Karpas-422 (cell line): ENCODE results near the gene PAFAH1B2. TPM values are rescaled to one million over a fixed set of nuclear protein-coding genes. Genes with fewer than 3 reads are reported as not detected.
"Not testable (repeated sequence)": the region's sequence is repeated elsewhere in the genome, so short reads cannot be mapped to it uniquely, and the experiment has no call there.

Experiments
- DNase-seq: peaks from one replicate; pipeline ENCODE4 v3.0.0-alpha.2; 2015
- H2AFZ ChIP-seq: fragments of 200-600 bp; sonication (generic); 2 replicates; pipeline ENCODE4 v1.6.1; 2014; ENCODE audit warnings: antibody characterized with exemption, low read length, mixed read lengths
- H3K27ac ChIP-seq: fragments of 200-600 bp; sonication (generic); 2 replicates; pipeline ENCODE4 v1.5.1; 2014; ENCODE audit warnings: mild to moderate bottlenecking, low read length, moderate library complexity
- H3K27me3 ChIP-seq: fragments of 200-600 bp; sonication (generic); 2 replicates; pipeline ENCODE4 v1.6.1; 2014; ENCODE audit warnings: low read length, mixed read lengths
- H3K36me3 ChIP-seq: fragments of 200-600 bp; sonication (generic); 2 replicates; pipeline ENCODE4 v1.6.1; 2014; ENCODE audit warnings: low read length, mixed read lengths; ENCODE audit not compliant: insufficient read depth
- H3K4me1 ChIP-seq: fragments of 200-600 bp; sonication (generic); 2 replicates; pipeline ENCODE4 v1.6.1; 2014; ENCODE audit warnings: mild to moderate bottlenecking, low read length, mixed read lengths
- H3K4me2 ChIP-seq: fragments of 200-600 bp; sonication (generic); 2 replicates; pipeline ENCODE4 v1.6.1; 2014; ENCODE audit warnings: low read length, low read depth, mild to moderate bottlenecking; ENCODE audit not compliant: poor library complexity, severe bottlenecking
- H3K4me3 ChIP-seq: fragments of 200-600 bp; sonication (generic); 2 replicates; pipeline ENCODE4 v1.5.1; 2014; ENCODE audit warnings: mild to moderate bottlenecking, antibody characterized with exemption, low read length, mixed read lengths
- H3K79me2 ChIP-seq: fragments of 200-600 bp; sonication (generic); 2 replicates; pipeline ENCODE4 v1.6.1; 2014; ENCODE audit warnings: mild to moderate bottlenecking, low read length, mixed read lengths
- H3K9ac ChIP-seq: fragments of 200-600 bp; sonication (generic); 2 replicates; pipeline ENCODE4 v1.6.0; 2014; ENCODE audit warnings: low read length
- H3K9me2 ChIP-seq: fragments of 200-600 bp; sonication (generic), shearing (Covaris generic); replicated peaks from 2 replicates; pipeline ENCODE4 v1.6.0; 2014; ENCODE audit warnings: mild to moderate bottlenecking, low read length, moderate library complexity; ENCODE audit not compliant: insufficient read depth
- H3K9me3 ChIP-seq: fragments of 300-700, 200-600 bp; sonication (generic); 2 replicates; pipeline ENCODE4 v1.6.1; 2014; ENCODE audit warnings: low read length, mixed read lengths
- H4K20me1 ChIP-seq: fragments of 200-600 bp; sonication (generic); 2 replicates; pipeline ENCODE4 v1.6.1; 2014; ENCODE audit warnings: mild to moderate bottlenecking, antibody characterized with exemption, low read length, low read depth; ENCODE audit not compliant: insufficient read depth
- total RNA-seq: library from RNA; depleted of rRNA; stranded (reverse); fragments of >200 nt; shearing (Covaris generic); gene quantifications from 2 replicates; pipeline ENCODE4 v1.2.3, GENCODE V29; 2014; ENCODE audit warnings: low replicate concordance

Gene PAFAH1B2
- total RNA-seq, 1 experiment from 2014 or later: 20.6 TPM

DNA sequence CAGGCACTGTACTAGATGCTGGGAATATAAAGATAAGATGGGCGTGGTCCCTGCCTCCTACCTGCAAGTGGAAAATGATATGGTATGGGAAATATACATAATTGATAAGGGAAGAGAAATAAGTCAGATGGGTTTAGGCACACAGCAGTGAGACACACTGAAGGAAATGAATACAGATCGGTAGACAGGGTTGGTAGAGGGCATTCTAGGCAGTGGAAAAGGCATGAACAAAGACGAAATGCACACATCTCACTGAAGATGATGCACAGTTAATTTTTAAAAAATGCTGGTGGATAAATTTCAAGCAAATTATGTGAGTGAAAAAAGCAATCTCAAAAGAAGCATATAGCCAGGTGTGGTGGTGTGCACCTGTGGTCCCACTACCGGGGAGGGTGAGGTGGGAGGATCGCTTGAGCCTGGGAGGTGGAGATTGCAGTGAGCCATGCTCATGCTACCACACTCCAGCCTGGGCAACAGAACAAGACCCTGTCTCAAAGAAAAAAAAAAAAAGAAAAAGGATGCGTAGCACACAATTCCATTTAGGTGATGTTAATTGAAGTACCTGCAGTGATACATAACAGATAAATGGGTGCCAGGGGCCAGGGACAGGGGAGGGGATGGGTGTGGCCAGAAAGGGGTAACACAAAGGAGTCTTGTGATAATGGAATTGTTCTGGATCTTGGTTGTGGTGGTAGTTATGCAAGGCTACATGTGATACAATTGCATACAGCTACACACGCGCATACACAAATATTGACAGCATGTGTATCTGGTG lies 65.5 kb downstream of the PAFAH1B2 start:
- not testable (repeated sequence) for H3K79me2 ChIP-seq, H3K36me3 ChIP-seq, H2AFZ ChIP-seq, H3K27me3 ChIP-seq, H3K9me2 ChIP-seq, H4K20me1 ChIP-seq, H3K4me3 ChIP-seq, H3K4me2 ChIP-seq, H3K4me1 ChIP-seq, H3K27ac ChIP-seq, H3K9ac ChIP-seq, H3K9me3 ChIP-seq, DNase-seq

GRCh38 chr11:117210620-117211019 lies 66.5 kb downstream of the PAFAH1B2 start:
- Histone ChIP-seq H3K9me2 (no peaks in the 10 kb centered on the region), H3K36me3 (no peaks in the 10 kb centered on the region), H3K79me2 (no peaks in the 10 kb centered on the region), H3K4me3 (no peak overlapping the region), H3K9me3 (no peaks in the 10 kb centered on the region), H3K4me2 (no peak overlapping the region), H4K20me1 (no peaks in the 10 kb centered on the region), H3K27ac (no peak overlapping the region), H3K27me3 (no peaks in the 10 kb centered on the region), H2AFZ (no peak overlapping the region), H3K4me1 (no peaks in the 10 kb centered on the region), H3K9ac (no peak overlapping the region)
- DNase-seq: no peak

GRCh38 chr11:117212697-117213355 lies 68.7 kb downstream of the PAFAH1B2 start:
- Histone ChIP-seq H3K9ac (no peak overlapping the region), H3K79me2 (no peaks in the 10 kb centered on the region), H3K9me2 (no peaks in the 10 kb centered on the region), H3K4me3 (no peak overlapping the region), H4K20me1 (no peaks in the 10 kb centered on the region), H3K36me3 (no peaks in the 10 kb centered on the region), H3K27ac (no peak overlapping the region), H2AFZ (no peak overlapping the region), H3K4me1 (no peaks in the 10 kb centered on the region), H3K27me3 (no peaks in the 10 kb centered on the region), H3K4me2 (no peak overlapping the region), H3K9me3 (no peaks in the 10 kb centered on the region)
- no peak for DNase-seq

- no peaks in the 10 kb centered on the region for H3K27me3 ChIP-seq
- no peak overlapping the region for H2AFZ ChIP-seq
- no peaks in the 10 kb centered on the region for H3K9me2 ChIP-seq
- DNase-seq: no peak
- H3K79me2 ChIP-seq: no peaks in the 10 kb centered on the region
- no peaks in the 10 kb centered on the region for H3K36me3 ChIP-seq
- no peak overlapping the region for H3K27ac ChIP-seq
- no peak overlapping the region for H3K9ac ChIP-seq
- no peak overlapping the region for H3K4me2 ChIP-seq
- H4K20me1 ChIP-seq: no peaks in the 10 kb centered on the region
- no peaks in the 10 kb centered on the region for H3K9me3 ChIP-seq
- no peaks in the 10 kb centered on the region for H3K4me1 ChIP-seq
- no peak overlapping the region for H3K4me3 ChIP-seq
Observed at GRCh38 chr11:117214404-117215110, 70.5 kb downstream of the PAFAH1B2 start.

GRCh38 chr11:117217141-117218084 lies 73.3 kb downstream of the PAFAH1B2 start:
- no peak overlapping the region for H3K4me2 ChIP-seq
- H3K27me3 ChIP-seq: no peaks in the 10 kb centered on the region
- no peak overlapping the region for H3K9ac ChIP-seq
- no peak overlapping the region for H3K27ac ChIP-seq
- H3K4me3 ChIP-seq: no peak overlapping the region
- H3K4me1 ChIP-seq: no peaks in the 10 kb centered on the region
- H3K79me2 ChIP-seq: no peaks in the 10 kb centered on the region
- no peak overlapping the region for H2AFZ ChIP-seq
- H3K9me2 ChIP-seq: no peaks in the 10 kb centered on the region
- no peaks in the 10 kb centered on the region for H3K36me3 ChIP-seq
- DNase-seq: peak; percentile 14
- no peaks in the 10 kb centered on the region for H4K20me1 ChIP-seq
- H3K9me3 ChIP-seq: no peaks in the 10 kb centered on the region

- no peaks in the 10 kb centered on the region for H4K20me1 ChIP-seq
- H3K4me3 ChIP-seq: no peak overlapping the region
- H3K9me3 ChIP-seq: no peaks in the 10 kb centered on the region
- peak; percentile 9 for DNase-seq
- H3K4me1 ChIP-seq: no peaks in the 10 kb centered on the region
- H3K9ac ChIP-seq: no peak overlapping the region
- no peaks in the 10 kb centered on the region for H3K79me2 ChIP-seq
- H3K36me3 ChIP-seq: no peaks in the 10 kb centered on the region
- H3K27ac ChIP-seq: no peak overlapping the region
- H3K4me2 ChIP-seq: no peak overlapping the region
- no peak overlapping the region for H2AFZ ChIP-seq
- no peaks in the 10 kb centered on the region for H3K9me2 ChIP-seq
- H3K27me3 ChIP-seq: no peaks in the 10 kb centered on the region
Observed at GRCh38 chr11:117218133-117218915, 74.2 kb downstream of the PAFAH1B2 start.

GRCh38 chr11:117219001-117219400 lies 74.9 kb downstream of the PAFAH1B2 start:
- H3K27me3 ChIP-seq: no peaks in the 10 kb centered on the region
- H2AFZ ChIP-seq: no peak overlapping the region
- H3K9me2 ChIP-seq: no peaks in the 10 kb centered on the region
- no peak overlapping the region for H3K4me2 ChIP-seq
- no peaks in the 10 kb centered on the region for H3K4me1 ChIP-seq
- H3K9ac ChIP-seq: no peak overlapping the region
- H3K9me3 ChIP-seq: no peaks in the 10 kb centered on the region
- H3K4me3 ChIP-seq: no peak overlapping the region
- H3K79me2 ChIP-seq: no peaks in the 10 kb centered on the region
- no peak for DNase-seq
- H3K27ac ChIP-seq: no peak overlapping the region
- no peaks in the 10 kb centered on the region for H3K36me3 ChIP-seq
- no peaks in the 10 kb centered on the region for H4K20me1 ChIP-seq
